ENCODE measurements around the gene DKK3.

Gene DKK3

DNA sequence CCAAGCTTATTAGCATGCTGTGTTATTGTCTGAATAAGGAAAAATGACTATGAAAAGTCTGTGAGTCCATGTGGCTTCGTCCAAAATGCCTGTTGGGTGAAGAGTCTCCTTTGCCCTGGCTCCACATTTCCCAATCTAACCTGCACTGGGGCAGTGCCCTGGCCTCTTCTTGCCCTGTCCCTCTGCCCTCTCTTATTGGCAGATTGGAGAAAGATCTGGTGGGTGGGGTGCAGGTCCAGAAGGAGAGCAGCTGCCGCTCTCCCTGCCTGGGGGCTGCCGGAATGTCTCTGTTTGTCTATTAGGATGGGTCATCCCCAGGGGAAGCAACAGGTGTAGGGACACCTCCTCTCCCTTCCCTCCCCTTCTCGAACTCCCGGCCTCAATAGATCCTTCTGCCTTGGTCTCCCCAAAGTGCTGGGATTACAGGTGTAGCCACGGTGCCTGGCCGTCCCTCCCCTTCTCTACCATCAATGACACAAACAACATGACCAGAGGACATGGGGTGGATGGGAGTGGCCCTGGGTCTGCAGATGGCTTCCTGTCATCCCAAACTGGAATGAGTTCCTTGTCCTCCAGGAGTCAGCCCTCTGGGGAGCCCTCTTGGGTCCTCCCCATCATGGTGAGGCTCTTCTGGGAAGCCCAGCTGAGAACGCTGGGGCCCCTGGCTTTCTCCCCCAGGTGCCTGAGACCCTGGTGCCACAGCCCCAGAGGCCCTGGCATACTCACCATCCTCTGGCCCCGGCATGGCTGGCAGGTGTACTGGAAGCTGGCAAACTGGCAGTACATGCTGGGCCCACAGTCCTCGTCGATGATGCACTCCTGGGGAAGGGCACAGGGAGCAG lies 40.5 kb downstream of the DKK3 start:
- DNase-seq (ENCODE audit: low read depth, low spot score): no peak

DNA sequence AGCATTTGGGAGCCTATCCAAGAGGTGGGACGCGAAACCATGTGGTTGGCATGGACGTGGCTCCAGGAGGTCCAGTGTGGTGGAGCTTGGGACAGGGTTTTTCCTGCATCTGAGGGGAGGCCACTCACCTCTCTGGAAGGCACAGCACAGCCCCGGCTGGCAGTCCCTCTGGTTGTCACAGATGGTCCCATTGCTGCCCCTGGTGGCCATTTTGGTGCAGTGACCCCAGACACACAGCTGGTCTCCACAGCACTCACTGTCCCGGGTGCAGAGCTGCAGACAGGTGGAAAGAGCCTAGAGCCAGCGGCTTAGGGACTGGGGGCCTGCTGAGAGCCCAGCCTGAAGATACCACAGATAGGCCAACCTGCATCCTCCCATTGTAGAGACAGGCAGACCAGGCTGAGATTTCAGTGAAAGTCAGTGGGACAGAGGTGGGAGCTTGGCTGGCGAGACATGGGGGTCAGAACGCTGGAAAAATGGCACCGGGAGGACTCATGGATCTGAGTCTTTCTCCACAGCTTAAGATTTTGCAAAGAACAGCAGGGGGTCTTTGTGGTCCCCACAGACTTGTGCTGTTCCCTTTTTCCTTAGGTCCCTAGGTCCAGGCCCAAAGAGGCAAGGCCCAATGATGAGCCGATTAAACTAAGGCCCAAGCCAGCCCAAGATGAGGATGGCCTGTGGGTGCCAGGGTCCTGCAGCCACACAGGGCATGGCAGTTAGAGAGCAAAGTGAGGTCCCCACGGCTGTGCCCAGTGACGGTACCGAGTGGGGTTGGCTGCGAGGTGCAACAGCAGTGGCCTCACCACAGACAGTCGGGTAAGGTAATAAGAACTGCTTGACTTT lies 41.4 kb downstream of the DKK3 start:
- no peak for DNase-seq (ENCODE audit: low read depth, low spot score)

GRCh38 chr11:11966354-11966741 lies 42.1 kb downstream of the DKK3 start:
- no peak for DNase-seq (ENCODE audit: low read depth, low spot score)

DNA sequence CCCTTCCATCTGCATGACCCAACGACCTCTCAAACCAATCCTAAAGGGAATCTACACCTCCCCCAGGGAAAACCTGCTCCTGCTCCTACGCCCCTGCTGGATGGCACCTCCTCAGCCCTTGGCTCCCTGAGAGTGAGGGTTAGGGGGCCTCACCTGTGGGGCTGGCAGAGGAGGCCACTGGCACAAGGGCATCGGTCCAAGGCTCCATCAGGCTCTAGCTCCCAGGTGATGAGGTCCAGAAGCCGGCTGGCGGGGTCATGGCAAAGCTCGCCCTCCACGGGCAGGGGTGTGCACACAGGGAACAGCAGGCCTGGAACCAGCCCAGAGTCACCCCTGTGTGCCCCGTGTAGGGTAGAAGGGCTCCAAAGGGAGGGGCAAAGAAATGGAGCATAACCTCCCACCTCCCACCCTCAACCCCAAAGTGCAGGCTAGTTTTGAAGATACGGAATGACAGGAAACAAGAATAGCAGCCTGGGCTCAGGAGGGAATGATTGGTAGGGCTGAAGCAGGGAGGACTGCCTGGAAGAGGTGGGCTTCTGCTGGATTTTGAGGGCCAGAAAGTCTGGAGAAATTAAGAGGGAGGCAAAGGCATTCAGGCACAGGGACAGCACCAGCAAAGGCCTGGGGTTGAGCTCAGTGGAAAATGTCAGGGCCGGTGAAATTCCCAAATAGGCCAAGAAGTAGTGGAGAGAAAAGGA lies 42.6 kb downstream of the DKK3 start:
- no peak for DNase-seq (ENCODE audit: low read depth, low spot score)

GRCh38 chr11:11965192-11965591 lies 43.2 kb downstream of the DKK3 start:
- DNase-seq (ENCODE audit: low read depth, low spot score): no peak

DNA sequence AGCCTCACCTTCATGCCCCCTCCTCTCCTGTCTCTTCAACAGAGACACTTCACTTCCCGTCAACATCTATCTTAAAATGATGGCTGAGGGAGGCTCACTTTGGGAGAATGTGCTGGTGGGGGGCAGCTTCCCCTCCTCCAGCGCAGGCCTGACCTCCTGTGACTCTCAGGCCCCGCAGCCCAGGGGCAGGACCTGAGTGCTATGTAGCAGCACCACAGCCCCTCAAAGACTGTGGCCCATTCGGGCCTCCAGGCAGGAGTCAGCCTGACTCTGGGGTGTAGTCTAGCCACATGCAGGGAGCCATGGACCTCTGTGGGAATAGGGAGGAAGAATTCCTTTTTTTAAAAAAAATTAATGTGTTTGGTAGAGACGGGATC lies 43.7 kb downstream of the DKK3 start:
- DNase-seq (ENCODE audit: low read depth, low spot score): no peak

- no peak for DNase-seq (ENCODE audit: low read depth, low spot score)
Observed at GRCh38 chr11:11963842-11964773, 44.3 kb downstream of the DKK3 start.

GRCh38 chr11:11963067-11963466 lies 45.4 kb downstream of the DKK3 start:
- no peak for DNase-seq (ENCODE audit: low read depth, low spot score)

GRCh38 chr11:11961399-11962028 lies 46.9 kb downstream of the DKK3 start:
- no peak for DNase-seq (ENCODE audit: low read depth, low spot score)

DNA sequence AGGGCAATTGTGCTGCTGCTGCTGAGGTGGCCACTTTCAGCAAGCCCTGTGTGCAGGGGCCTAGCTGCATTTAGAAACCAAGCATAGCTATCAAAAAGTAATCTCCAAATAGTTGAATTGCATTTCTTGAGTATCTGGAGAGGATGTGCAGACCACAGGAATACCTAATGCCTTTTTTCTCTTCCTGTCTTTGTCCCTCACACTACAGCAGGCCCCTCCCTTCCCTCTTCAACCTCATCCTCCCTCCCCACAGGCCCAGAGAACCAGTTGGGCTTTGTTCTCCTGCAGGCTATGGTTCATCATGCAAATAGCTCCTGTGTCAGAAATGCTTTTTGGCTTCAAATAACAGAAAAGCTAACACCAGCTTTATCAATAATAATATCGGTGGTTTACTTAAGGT lies 47.7 kb downstream of the DKK3 start:
- DNase-seq (ENCODE audit: low read depth, low spot score): no peak

- DNase-seq (ENCODE audit: low read depth, low spot score): no peak
Observed at GRCh38 chr11:11959601-11960000, 48.8 kb downstream of the DKK3 start.

DNA sequence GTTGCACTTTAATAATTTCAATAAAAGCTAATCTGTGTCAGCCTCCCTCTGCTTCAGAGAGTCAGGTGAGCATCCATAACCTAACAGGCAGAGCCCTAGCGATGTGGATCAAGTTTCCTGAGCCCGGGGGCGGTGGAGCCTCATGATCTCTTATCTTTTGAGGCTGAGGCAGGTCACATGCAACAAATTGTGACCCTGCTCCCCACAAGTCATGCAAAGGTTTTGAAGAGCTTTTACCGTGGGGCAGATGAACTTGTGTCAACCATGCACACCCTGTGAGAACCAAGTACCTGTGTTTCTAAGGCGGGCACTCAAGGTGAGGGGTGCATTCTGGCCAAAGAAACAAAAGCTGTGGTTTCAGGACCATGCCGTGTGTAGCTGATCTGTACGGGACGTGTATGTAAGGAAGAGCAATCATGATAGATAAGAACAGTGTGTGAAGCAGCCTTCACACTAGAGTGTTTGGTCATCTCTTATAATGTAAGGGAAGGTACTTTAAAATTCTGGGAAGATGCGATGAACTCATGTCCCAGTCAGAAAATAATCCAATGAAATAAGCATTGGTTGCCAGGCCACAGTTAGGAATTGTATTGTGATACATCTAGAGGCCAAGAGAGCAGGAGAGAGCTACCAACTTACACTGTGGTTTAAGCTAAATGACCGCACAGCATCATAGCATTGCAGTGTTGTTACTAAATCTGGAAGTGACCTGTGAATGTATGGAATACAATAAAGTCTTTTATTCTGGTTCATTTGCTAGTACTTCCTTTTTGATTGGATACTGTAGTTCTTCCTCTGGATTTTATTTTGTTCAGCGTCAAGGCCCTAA lies 49.8 kb downstream of the DKK3 start:
- no peak for DNase-seq (ENCODE audit: low read depth, low spot score)

DNA sequence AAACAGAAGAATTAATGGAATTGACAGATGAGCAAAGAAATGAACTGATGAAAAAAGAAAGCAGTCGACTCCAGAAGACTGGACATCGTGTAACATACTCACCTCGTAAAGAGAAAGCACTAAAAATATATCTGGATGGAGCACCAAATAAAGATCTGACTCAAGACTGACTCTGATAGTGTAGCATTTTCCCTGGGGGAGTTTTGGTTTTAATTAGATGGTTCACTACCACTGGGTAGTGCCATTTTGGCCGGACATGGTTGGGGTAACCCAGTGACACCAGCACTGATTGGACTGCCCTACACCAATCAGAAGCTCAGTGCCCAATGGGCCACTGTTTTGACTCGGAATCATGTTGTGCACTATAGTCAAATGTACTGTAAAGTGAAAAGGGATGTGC lies 52.4 kb downstream of the DKK3 start:
- DNase-seq (ENCODE audit: low read depth, low spot score): no peak

- no peak for DNase-seq (ENCODE audit: low read depth, low spot score)
Observed at GRCh38 chr11:11952036-11952435, 56.4 kb downstream of the DKK3 start.

GRCh38 chr11:11949482-11949881 lies 58.9 kb downstream of the DKK3 start:
- no peak for DNase-seq (ENCODE audit: low read depth, low spot score)

GRCh38 chr11:11948242-11948947 lies 60.0 kb downstream of the DKK3 start:
- no peak for DNase-seq (ENCODE audit: low read depth, low spot score)

- DNase-seq (ENCODE audit: low read depth, low spot score): no peak
Observed at GRCh38 chr11:11947825-11948224, 60.6 kb downstream of the DKK3 start.

GRCh38 chr11:11946878-11947277 lies 61.5 kb downstream of the DKK3 start:
- DNase-seq (ENCODE audit: low read depth, low spot score): no peak

DNA sequence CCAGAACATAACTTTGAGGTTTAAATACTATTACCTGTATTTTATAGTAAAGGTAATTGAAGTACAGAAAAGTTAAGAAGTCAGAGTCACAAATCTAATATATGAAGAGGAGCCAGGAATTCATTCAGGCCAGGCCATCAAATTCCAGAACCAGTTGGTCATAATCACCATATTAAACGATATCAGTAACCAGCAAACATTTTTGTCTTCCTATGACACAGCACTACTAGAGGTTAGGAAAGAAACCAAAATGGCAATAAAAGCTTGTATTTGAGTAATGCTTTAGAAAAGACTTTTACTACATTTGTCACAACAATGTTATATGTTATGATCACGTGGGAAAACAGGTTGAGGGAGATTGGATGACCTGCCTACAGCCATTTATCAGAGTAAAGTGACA lies 62.2 kb downstream of the DKK3 start:
- no peak for DNase-seq (ENCODE audit: low read depth, low spot score)
